Activated T-cell treated with anti-CD3 and anti-CD28 coated beads, Interleukin-2, amount 50 U/mL, for 1 hour (primary cell): ENCODE data around the gene SPEM3.

ENCODE experiments used
- DNase-seq: peaks from one replicate; pipeline ENCODE4 v3.0.0-alpha.2; 2020

Gene SPEM3

DNA sequence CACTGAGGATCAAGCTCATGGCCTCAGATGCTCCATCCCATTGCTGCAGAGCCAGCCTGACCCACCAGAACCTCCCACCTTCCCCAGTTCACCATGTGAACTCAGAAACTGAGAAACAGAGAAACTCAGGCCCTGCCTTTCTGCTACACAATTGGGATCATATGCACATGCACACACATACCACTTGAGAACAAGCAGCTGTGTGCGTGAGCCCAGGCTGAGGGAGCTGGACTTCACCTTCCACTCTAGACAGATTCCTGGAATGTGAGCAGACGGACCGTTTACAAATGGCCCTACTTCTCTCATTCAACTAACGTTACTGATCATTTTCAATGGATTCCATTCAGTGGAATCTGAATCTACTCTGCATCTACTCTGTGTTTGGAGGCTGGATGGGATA lies 5.0 kb upstream of the SPEM3 start:
- DNase-seq, result no peak

DNA sequence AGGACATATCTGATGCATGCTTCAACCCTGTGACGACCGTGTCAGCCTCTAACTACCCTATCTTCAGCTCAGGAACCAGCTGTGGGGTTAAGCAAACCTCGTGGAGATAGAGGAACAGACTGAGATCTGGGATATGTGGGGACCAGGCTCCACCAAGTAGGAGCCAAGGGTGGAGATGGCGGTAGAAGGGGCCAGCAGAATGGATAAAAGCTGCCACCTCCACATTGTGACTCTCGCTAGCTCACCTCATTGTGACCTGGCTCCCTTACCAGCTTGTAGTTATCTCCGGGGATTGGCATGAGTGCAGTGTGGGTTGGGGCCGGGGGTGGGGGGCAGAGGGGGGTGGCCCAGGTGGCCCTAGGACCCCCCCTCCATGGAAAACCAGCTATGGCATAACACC lies 3.3 kb upstream of the SPEM3 start, which contains the start of gene SPEM2:
SPEM2 (plus strand) TSS at position 301 of the 400 bp plus-strand sequence; CDS start at position 374, 73 bp downstream.
- DNase-seq, result no peak

DNA sequence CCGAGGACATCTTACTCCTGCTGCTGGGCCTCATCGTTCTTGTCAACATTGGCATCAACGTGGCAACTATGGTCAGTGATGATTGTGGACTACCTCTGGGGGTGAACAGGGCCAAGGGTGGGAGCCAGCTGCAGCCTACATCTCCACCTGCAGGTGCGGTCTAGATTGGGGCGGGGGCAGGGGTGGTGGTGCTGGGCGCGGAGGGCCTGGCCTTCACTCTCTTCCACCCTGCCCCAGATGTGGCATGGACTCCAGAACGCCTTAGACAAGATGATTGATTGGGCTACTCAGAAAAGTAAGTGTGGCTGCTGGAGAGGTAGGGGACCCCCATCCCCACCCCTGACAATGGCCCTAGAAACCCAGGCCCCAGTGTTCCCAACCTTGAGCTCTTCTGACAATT lies 2.9 kb upstream of the SPEM3 start:
- no peak for DNase-seq

DNA sequence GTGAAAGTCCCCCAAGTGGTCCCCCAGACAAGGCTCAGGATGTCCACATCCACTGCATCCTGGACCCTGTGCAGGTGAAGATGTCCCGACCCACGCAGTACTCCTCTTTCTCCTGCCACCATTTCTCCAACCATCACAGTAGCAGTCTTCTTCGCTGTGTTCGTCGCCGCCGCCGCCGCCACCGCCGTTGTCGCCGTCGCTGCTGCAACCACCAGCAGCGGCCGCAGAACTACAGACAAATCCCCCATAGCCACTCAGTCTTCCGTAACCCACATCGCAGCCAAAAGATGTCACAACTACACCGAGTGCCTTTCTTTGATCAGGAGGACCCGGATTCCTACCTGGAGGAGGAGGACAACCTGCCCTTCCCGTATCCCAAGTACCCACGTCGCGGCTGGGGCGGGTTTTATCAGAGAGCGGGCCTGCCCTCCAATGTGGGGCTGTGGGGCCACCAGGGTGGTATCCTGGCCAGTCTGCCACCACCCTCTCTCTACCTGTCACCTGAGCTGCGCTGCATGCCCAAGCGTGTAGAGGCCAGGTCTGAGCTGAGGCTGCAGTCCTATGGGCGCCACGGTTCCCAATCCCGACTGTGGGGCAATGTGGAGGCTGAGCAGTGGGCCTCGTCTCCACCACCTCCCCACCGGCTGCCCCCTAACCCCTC lies 2.3 kb upstream of the SPEM3 start:
- DNase-seq, result no peak

DNA sequence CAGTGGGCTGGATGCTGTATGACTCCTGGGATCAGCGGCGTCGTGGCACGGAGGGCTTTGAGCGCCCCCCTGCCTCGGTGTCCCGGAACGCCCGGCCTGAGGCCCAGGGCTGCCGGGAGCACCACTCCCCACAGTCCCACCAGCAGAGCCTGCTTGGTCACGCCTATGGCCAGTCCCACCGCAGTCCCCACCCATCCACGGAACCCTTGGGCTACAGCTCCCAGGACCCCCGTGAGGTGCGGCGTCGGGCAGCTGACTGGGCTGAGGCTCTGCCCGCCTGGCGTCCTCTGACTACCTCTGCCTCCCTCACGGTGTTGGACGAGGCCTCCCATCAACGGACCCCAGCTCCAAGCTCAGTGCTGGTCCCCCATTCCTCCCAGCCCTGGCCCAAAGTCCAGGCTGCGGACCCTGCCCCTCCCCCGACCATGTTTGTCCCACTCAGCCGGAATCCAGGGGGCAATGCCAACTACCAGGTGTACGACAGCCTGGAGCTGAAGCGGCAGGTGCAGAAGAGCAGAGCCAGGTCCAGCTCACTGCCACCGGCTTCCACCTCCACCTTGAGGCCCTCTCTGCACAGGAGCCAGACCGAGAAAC lies 1.7 kb upstream of the SPEM3 start:
- no peak for DNase-seq

DNA sequence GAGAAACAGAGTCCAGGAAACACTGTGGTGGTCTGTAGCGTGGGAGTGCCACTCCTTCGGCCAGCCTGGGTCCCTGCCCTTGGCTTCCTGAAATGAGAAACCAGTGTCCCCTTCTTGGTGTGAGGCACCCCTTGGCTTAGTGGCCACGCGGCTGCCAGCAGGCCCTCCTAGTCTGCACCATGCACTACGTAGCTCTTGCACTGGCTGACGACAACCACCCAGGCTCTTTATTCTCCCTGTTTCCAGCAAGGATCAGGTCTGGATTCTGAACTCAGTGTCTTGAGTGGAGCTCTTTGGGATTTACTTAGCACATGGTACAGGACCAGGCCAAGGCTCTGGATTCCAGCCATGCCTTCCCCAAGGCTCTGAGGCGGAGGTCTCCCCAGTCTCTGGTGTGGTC lies 1.1 kb upstream of the SPEM3 start:
- no peak for DNase-seq

DNA sequence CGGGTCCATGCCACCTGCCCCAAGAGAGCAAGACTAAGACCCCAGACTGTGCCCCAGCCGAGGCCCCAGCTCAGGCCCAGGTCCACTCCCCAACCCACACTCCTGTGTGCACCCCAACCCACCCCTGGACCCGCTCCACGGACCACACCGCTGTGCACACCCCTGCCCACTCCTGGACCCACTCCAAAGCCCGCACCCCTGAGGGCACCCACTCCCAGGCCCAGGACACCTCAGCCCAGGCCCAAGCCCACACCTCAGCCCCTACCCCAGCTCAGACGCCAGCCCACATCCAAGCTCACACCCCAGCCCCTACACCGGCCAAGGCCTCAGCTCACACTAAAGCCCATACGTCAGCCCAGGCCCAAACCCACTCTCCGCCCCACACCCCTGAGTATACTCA lies 1.1 kb downstream of the SPEM3 start:
- no peak for DNase-seq

DNA sequence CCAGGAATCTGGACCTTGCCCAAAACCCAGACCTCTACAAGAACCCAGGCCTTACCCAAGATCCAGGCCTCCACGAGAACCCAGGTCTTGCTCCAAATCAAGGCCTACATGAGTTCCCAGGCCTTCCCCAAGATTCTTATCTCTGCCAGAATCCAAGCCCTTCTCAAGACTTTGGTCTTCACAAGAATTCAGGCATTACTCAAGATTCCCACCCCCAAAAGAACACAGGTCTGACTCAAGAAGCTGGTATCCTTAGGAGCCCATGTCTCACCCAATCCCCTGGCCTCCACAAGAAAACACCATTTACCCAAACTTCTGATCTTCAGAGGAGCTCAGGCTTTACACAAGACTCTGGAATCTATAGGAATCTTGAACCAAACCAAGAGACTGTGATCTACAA lies 2.6 kb downstream of the SPEM3 start:
- DNase-seq, result no peak

DNA sequence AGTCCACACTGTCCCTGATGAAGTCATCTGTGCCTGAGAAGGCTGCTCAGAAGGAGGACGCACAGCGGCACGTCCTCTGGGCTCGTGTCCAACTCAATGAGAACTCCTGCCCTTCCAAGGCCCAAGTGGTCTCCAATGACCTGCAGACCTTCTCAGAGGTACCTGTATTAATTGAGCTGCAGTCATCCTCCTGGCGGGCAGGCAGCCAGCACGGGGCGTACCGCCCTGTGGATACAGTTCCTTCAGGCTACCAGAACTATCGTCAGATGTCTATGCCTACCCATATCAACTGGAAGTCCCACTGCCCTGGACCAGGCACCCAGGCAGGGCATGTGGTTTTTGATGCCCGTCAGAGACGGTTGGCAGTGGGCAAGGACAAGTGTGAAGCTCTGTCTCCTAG lies 3.6 kb downstream of the SPEM3 start:
- DNase-seq, result no peak

DNA sequence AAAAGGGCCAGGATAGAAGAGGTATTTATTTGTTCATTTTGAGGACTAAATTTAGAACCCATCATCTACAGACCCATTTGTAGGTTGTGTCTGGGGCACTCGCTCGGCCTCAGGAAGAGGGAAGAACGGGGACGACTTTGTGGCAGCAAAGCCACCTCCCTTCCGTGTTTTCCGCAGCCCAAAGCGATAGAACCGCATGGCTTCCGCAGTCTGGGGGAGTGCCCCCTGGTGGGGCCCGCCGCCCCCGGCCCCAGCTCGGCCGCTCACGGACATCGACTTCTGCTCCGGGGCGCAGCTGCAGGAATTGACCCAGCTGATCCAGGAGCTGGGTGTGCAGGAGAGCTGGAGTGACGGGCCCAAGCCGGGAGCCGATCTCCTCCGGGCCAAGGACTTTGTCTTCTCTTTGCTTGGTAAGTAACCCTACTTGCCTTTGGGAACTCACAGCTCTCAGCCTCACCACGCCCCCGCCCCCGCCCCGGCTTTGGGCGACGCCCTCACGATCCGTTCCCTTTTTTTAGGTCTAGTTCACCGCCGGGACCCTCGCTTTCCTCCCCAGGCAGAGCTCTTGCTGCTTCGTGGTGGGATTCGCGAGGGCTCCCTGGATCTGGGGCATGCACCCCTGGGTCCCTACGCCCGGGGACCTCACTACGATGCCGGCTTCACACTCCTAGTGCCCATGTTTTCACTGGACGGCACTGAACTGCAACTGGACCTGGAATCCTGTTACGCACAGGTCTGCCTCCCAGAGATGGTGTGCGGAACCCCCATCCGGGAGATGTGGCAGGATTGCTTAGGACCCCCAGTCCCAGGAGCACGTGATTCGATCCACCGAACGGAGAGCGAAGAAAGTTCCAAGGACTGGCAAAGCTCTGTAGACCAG lies 7.3 kb downstream of the SPEM3 start:
- DNase-seq, result peak; percentile 76

DNA sequence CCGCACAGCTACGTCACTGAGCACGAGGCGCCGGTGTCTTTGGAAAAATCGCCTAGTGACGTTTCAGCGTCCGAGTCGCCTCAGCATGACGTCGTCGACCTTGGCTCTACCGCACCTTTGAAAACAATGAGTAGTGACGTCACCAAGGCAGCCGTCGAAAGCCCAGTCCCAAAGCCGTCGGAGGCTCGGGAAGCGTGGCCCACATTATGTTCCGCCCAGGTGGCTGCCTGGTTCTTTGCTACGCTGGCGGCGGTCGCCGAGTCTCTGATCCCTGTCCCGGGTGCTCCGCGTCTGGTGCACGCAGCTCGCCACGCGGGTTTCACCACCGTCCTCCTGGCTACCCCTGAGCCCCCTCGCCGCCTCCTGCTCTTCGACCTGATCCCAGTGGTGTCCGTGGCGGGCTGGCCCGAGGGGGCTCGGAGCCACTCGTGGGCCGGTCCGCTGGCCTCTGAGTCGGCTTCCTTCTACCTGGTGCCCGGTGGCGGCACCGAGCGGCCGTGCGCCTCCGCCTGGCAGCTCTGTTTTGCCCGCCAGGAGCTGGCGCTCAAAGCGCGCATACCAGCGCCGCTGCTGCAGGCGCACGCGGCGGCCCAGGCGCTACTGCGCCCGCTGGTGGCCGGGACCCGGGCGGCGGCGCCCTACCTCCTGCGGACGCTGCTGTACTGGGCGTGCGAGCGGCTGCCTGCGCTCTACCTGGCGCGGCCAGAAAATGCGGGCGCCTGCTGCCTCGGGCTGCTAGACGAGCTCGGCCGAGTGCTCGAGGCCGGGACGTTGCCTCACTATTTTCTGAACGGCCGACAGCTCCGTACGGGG lies 8.1 kb downstream of the SPEM3 start:
- peak; percentile 88 for DNase-seq

DNA sequence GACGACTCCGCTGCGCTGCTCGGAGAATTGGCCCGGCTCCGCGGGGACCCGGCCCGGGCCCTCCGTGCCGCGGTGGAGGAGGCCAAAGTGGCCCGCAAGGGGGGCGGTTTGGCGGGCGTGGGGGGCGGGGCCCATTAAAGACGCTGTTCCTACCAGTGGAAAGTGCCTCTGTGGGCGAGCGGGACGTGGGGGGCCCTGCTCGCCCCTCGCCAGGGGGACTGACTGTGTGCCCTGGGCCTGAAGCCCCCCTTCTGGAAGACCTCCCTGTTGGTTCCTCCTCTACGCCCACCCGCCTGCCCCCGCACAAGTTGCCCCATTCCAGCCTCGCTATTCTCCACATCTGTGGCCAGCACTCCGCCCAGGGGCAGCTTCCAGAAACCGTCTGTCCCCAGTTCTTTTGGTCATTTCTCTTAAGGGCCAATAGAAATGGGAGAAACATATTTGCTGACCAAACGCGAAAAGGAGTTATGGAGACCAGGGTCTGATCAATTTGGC lies 8.8 kb downstream of the SPEM3 start:
- DNase-seq, result no peak

DNA sequence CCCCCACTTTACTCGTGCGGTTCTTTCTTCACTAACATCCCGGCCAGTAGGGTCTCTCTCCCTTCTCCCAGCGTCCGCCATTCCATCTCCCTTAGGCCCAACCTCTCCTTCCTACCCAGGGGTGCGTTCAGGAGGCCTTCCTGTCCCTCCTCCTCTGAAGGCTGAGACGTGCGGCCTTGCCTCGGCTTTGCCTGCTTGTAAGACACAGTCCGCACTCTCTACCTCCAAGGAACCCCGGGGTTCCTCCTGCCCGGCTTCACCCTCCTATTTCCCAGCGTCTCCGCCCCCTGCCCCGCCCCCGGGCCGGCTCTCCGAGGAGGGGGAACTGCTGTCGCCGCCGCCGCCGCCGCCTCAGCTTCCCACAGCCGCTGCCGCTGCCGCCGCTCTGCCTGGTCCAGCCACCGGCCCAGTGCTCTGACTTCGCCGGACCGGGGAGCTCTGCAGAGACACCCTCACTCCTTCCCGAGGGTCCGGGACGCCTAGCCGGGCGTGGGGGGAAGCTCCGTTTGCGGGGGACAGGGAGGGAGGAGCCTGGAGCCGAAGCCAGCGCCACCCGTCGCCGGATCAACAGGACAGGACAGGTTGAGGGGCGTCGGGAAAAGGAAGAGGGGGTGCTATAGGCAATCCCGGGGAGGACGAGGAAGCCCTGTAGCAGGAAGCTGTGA lies 9.4 kb downstream of the SPEM3 start:
- DNase-seq, result peak; percentile 68

DNA sequence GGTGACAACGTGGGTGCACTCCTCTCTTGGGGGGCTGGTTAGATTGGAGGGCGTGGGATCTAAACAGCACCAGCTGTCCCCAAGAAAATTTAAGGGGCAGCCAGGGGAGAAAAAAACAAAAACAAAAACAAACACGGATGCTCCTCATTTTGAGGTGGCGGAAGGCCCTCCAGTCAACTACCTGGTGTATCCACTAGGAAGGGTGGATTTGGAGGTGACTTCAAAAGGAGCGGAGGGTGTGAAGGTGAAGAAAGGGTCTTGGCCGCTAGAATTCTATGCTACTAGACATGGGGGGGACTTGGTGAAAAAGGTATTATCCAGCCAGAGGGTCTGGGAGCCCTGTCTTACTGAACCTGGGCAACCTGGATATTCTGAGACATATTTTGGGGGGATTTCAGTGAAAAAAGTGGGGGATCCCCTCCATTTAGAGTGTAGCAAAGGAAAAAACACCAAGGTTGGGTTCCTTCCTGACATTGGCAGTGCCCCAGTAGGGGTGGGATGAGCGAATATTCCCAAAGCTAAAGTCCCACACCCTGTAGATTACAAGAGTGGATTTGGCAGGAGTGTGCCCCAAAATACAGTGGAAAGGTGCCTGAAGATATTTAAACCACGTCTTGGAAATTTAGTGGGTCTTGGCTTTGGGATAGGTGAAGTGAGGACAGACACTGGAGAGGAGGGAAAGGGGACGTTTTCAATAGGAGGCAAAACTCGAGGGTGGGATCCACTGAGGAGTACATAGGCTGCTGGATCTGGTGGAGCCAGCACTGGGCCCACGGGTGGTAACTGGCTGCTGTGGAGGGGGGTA lies 10.2 kb downstream of the SPEM3 start:
- DNase-seq, result no peak

DNA sequence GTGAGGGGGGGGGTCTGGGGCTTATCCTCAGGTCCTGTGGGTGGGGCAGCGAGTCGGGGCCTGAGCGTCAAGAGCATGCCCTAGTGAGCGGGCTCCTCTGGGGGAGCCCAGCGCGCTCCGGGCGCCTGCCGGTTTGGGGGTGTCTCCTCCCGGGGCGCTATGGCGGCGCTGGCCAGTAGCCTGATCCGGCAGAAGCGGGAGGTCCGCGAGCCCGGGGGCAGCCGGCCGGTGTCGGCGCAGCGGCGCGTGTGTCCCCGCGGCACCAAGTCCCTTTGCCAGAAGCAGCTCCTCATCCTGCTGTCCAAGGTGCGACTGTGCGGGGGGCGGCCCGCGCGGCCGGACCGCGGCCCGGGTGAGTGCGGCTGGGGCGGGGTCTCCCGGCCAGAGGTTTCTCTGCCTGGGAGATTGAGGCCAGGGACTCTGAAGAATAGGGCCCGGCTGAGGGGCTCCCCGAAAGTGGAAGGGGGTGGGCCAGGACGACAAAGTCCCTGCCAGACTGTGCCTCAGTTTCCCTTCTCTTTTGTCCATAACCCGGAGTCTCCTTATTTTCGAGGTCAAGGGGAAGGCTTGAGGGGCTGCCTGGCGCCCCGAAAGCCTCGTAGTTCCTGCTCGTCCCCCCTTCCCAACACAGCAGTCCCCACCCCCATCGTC lies 10.9 kb downstream of the SPEM3 start, which contains the start of gene FGF11:
FGF11 (plus strand) TSS at position 51 of the 651 bp plus-strand sequence; CDS start at position 160, 109 bp downstream.
- no peak for DNase-seq

DNA sequence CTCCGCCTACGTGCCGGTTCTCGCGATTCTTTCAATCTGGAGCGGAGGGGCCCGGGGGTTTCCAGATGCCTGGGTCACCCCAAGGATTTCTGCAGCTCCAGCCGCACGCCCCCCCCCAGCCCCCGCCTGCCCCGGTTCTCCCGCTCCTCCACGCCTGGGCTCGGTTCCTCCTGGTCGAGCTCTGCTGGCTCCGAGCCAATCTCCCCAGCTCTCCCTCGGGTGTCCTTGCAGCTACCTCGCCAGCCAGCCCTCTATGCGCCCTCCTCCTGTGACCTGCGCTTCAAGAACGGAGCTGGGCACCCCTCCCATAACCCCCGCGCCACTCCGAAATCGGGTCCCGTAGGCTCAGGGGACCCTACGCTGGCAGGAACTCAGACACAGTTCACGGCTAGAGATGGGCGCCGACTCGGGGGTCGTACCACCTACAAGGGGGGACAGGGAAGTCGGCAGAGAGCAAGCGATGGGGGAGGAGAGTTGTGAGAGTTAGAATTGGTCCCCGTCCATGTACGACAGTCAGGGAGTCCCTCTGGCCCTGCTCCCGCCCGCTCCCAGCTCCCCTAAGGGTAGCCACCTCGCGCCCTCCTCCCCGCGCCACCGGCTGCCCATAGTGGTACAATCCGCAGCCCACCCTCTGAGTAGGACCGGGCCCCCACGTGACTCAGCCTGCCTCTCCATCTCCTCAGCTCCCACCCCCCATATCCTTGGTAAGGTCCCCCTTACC lies 11.6 kb downstream of the SPEM3 start:
- peak; percentile 45 for DNase-seq

DNA sequence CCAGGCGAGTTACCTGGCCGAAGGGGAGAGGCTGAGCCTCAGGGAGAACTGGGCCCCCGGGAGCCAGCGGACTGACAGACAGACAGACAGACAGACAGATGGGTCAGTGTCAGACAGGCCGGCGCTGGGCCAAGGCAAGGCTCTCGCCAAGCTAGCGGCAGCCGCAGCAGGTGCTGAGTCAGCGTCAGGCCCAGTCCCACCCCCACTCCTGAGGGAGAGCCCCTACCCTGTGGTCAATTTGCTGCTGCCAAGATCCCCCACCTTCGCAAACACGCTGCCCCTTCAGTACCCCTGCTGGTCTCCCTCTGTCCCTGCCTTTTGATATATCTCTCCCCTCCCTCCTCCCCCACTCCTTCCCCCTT lies 12.2 kb downstream of the SPEM3 start:
- no peak for DNase-seq

DNA sequence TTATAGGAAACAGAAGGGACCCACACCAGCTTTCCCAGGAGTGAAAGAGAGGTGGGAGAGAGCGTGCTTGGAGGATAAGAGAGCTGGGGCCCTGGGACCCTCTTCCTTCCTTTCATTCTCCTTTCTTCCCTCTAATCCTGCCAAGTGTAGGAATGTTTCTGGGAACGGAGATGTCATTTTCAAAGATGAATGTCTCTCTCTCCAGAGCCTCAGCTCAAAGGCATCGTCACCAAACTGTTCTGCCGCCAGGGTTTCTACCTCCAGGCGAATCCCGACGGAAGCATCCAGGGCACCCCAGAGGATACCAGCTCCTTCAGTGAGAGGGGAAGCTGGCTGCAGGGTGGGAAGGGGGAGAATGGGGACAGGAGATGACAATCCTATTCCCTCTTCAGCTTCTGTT lies 12.6 kb downstream of the SPEM3 start:
- no peak for DNase-seq

DNA sequence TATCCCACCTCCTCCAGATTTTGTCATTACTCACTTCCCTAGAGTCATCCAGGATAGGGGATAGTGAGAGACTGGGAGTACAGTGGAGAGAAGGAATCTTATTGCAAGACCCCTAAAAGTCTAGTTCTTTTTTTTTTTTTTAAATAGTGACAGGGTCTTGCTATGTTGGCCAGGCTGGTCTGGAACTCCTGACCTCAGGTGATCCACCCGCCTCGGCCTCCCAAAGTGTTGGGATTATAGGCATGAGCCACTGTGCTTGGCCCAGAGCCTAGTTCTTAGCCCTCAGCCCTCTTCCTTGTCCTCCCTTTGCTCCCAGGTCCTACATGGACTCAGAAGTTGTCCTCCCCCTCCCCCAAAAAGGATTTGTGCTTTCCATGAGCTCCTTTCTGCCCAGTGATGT lies 13.5 kb downstream of the SPEM3 start:
- no peak for DNase-seq
